ENCODE data around the gene ASB7.

ASB7 gene

DNA sequence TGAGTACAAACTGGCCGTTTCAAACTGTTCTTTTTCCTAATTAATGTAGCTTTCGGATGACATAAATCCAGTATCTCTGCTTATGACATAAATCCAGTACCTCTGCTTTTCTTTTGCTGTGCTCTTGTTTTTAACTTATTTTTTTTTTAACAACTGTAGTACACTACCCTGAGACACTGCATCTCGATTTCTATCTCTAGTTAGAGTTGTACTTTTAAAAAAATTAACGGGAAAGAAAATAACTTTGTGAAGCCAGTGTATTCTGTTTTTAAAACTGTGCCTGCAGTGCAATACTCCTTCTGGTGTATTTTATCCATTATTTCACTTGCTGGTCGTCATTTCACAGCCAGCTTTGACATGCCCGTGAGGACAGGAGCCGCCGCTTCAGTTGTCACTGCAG is 46.6 kb downstream of the ASB7 start:
- H3K4me1 Mint-ChIP-seq: peaks cover 9 to 10% of the 10 kb centered on the region in 2 donors
- H3K27ac Mint-ChIP-seq: no peak overlapping the region
- ATAC-seq (replicated peaks) (no peak), DNase-seq (no peak)
- H3K4me3 Mint-ChIP-seq: no peak overlapping the region
- peaks cover 8 to 19% of the 10 kb centered on the region in 2 donors for H3K36me3 Mint-ChIP-seq
- no peaks in the 10 kb centered on the region for H3K27me3 Mint-ChIP-seq
- H3K9me3 Mint-ChIP-seq: no peaks in the 10 kb centered on the region

DNA sequence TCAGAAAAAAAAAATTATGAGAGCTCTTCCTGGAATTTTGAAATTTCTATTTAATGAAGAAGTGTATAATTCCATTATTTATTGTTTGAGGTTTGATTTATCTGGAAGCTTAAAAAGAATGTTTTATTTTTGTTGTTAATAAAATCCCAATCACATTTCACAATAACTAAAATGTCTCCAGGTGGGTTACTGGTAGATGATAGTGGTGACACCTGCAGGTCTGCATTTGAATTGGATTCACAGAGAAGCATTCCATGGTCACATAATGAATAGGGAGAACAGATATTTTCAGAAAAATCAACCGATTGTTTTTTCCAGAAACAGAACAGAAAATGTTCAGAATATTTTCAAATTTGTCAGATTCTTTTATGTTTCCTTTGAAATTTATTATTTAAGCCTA is 48.3 kb downstream of the ASB7 start:
- Mint-ChIP-seq H3K36me3 (peaks cover 10 to 19% of the 10 kb centered on the region in 2 donors), H3K27me3 (no peaks in the 10 kb centered on the region)

DNA sequence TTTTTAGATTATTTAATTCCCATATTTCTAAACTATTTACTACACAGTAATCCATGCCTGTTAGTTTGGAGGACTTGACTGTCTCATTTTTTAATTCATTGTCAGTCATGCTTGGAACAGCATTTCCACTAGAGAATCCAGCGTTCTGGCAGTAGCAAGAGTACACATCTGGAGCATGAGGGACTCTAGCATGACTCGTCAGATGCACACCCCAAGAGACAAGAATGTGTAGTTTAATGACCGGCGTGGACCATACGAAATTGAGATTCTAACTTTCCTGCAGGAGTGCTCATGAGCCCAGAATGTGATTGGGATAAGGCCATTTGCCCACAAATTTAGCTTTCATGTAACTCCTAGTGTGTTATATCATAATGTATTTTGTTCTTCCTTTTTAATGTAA is 48.9 kb downstream of the ASB7 start:
- peaks cover 10 to 19% of the 10 kb centered on the region in 2 donors for H3K36me3 Mint-ChIP-seq
- DNase-seq: no peak
- no peaks in the 10 kb centered on the region for H3K9me3 Mint-ChIP-seq

More for the DNA sequence above, 48.3 kb downstream of the ASB7 start:
- no peak overlapping the region for H3K27ac Mint-ChIP-seq
- H3K9me3 Mint-ChIP-seq: no peaks in the 10 kb centered on the region
- no peak overlapping the region for H3K4me3 Mint-ChIP-seq
- no peak for ATAC-seq (replicated peaks)
- no peak for DNase-seq
- H3K4me1 Mint-ChIP-seq: peaks cover 9 to 10% of the 10 kb centered on the region in 2 donors

DNA sequence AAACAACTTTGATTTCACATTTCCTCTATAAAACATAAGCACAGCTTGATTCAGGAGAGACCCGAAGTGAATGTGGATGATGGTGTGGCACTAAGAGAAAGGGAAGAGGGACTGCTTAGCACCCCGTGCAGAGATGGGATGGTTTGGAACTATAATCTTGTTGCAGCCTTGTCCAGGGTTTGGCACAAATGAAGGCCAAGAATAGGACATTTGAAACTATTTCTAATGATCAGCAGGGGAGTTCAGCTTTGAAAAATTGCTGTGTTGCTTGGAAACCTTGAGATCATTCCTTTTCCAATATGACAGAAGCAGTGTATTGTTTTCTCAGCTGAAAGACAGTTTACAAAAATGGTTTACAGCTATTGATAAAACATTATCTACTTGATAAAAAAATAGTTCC is 49.7 kb downstream of the ASB7 start:
- ATAC-seq (replicated peaks) (no peak), DNase-seq (no peak)
- no peak overlapping the region for H3K27ac Mint-ChIP-seq
- peaks cover 10 to 19% of the 10 kb centered on the region in 2 donors for H3K36me3 Mint-ChIP-seq
- peaks cover 8 to 9% of the 10 kb centered on the region in 2 donors for H3K4me1 Mint-ChIP-seq
- no peaks in the 10 kb centered on the region for H3K9me3 Mint-ChIP-seq
- H3K27me3 Mint-ChIP-seq: no peaks in the 10 kb centered on the region
- H3K4me3 Mint-ChIP-seq: no peak overlapping the region

More for the DNA sequence above, 48.9 kb downstream of the ASB7 start:
- Mint-ChIP-seq H3K27me3 (no peaks in the 10 kb centered on the region), H3K4me3 (no peak overlapping the region), H3K27ac (no peak overlapping the region), H3K4me1 (peaks cover 8 to 9% of the 10 kb centered on the region in 2 donors)
- ATAC-seq (replicated peaks): no peak

DNA sequence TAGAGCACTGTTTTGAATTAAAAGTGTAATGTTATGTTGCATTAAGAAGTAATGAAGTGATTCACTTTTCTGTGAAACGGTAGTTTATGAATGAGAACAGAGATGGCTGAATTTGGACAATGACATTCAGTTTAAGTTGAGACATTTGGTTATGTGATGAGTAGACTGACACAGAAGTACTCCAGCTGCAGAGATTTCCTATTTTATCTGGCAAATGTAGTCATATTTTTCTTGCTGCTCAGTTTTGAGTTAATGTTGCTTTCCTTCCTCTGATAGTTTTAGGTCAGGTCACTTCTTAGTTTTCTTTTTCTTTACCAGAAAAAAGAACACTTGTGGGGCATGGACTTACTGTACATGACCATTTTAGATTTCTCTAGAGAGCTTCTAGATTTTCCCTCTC is 51.2 kb downstream of the ASB7 start:
- no peak for ATAC-seq (replicated peaks)
- Mint-ChIP-seq H3K27ac (peak overlapping the region; percentile 42), H3K4me3 (no peak overlapping the region), H3K27me3 (no peaks in the 10 kb centered on the region), H3K4me1 (peaks cover 8 to 9% of the 10 kb centered on the region in 2 donors), H3K36me3 (peaks cover 10 to 14% of the 10 kb centered on the region in 2 donors), H3K9me3 (no peaks in the 10 kb centered on the region)
- no peak for DNase-seq

- ATAC-seq (replicated peaks) (no peak), DNase-seq (no peak)
- Mint-ChIP-seq H3K9me3 (no peaks in the 10 kb centered on the region), H3K27ac (no peak overlapping the region), H3K36me3 (peaks cover 0 to 2% of the 10 kb centered on the region in 2 donors), H3K4me3 (no peak overlapping the region), H3K4me1 (no peaks in the 10 kb centered on the region), H3K27me3 (peaks cover 0 to 4% of the 10 kb centered on the region in 2 donors)
Measured at GRCh38 chr15:100658895-100659294, 56.5 kb downstream of the ASB7 start.

DNA sequence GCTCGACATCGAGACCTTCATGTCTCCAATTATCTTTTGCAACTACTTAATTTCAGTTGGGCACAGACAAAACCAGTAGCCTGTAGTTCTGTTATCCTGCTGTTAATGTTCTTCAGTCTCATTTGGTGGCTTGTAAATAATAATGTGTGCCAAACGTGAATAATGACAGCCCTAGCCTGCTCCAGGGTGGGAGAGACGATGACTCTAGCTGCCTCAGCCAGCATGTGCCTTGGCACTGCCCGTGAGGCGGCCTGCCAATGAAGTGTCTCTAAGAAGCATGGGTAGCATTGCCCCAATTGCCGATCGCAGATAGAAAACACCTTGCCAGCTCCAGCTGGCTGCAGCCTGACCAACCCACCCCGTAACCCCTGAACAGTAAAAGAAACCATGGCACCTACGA is 58.8 kb downstream of the ASB7 start:
- H3K4me3 Mint-ChIP-seq: no peak overlapping the region
- H3K36me3 Mint-ChIP-seq: no peaks in the 10 kb centered on the region
- ATAC-seq (replicated peaks): no peak
- H3K27ac Mint-ChIP-seq: no peak overlapping the region
- no peaks in the 10 kb centered on the region for H3K9me3 Mint-ChIP-seq
- peaks cover 5 to 18% of the 10 kb centered on the region in 2 donors for H3K27me3 Mint-ChIP-seq
- no peaks in the 10 kb centered on the region for H3K4me1 Mint-ChIP-seq
- DNase-seq: no peak

- H3K36me3 Mint-ChIP-seq: no peaks in the 10 kb centered on the region
Measured at GRCh38 chr15:100663086-100663914, 60.9 kb downstream of the ASB7 start.

DNA sequence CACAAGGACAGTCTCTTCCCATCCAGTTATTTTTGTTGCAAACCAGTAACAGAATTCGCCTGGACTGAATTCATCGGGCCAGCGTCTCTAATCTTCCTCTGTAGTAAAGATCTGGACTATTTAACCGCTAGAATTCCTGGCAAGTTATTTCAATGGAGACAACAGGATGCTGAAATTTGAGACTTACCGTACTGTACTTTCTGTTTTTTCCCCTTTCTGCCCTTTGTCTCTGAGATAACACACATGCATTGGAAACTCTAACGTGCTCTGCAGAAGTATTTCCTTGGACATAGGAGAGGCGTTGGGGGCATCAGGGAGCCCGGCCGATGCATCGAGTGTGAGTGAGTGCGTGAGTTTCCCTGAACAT is 61.5 kb downstream of the ASB7 start:
- no peak overlapping the region for H3K27ac Mint-ChIP-seq
- H3K9me3 Mint-ChIP-seq: no peaks in the 10 kb centered on the region
- H3K27me3 Mint-ChIP-seq: peaks cover 13 to 24% of the 10 kb centered on the region in 2 donors
- H3K4me1 Mint-ChIP-seq: no peaks in the 10 kb centered on the region
- no peak overlapping the region for H3K4me3 Mint-ChIP-seq
- no peaks in the 10 kb centered on the region for H3K36me3 Mint-ChIP-seq
- no peak for ATAC-seq (replicated peaks)
- no peak for DNase-seq

More at GRCh38 chr15:100663086-100663914, 60.9 kb downstream of the ASB7 start:
- Mint-ChIP-seq H3K27ac (no peak overlapping the region), H3K4me1 (no peaks in the 10 kb centered on the region), H3K4me3 (no peak overlapping the region), H3K27me3 (peaks cover 12 to 21% of the 10 kb centered on the region in 2 donors), H3K9me3 (no peaks in the 10 kb centered on the region)
- ATAC-seq (replicated peaks) (no peak), DNase-seq (no peak)

- no peak for ATAC-seq (replicated peaks)
- no peaks in the 10 kb centered on the region for H3K9me3 Mint-ChIP-seq
- no peak overlapping the region for H3K4me3 Mint-ChIP-seq
- DNase-seq: no peak
- no peak overlapping the region for H3K27ac Mint-ChIP-seq
- no peaks in the 10 kb centered on the region for H3K36me3 Mint-ChIP-seq
- H3K4me1 Mint-ChIP-seq: no peaks in the 10 kb centered on the region
- peaks cover 17 to 27% of the 10 kb centered on the region in 2 donors for H3K27me3 Mint-ChIP-seq
Measured at GRCh38 chr15:100665570-100665969, 63.2 kb downstream of the ASB7 start.

GRCh38 chr15:100667405-100668347 is 65.3 kb downstream of the ASB7 start:
- DNase-seq (no peak), ATAC-seq (replicated peaks) (no peak)
- H3K4me3 Mint-ChIP-seq: no peak overlapping the region
- no peaks in the 10 kb centered on the region for H3K4me1 Mint-ChIP-seq
- no peak overlapping the region for H3K27ac Mint-ChIP-seq
- H3K9me3 Mint-ChIP-seq: no peaks in the 10 kb centered on the region
- peaks cover 27 to 29% of the 10 kb centered on the region in 2 donors for H3K27me3 Mint-ChIP-seq
- no peaks in the 10 kb centered on the region for H3K36me3 Mint-ChIP-seq

DNA sequence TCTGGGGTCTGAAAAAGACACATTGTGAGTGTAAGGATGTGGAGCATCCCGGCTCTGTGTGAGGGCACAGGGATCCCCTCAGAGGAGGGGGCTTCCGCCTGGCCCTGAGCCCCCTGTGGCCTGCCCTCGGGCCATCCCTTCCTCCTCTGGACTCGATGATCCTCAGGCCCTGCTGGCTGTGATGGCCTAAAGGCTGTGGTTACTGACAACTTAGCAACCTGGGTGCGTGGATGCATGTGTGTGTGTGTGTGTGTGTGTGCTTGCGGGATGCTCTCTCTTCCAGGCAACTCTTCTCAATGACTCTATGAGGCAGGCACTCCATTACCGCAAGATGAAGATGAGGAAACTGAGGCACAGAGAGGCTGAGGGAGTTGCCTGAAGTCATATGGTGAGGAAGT is 66.0 kb downstream of the ASB7 start:
- H3K36me3 Mint-ChIP-seq: no peaks in the 10 kb centered on the region
- no peaks in the 10 kb centered on the region for H3K4me1 Mint-ChIP-seq
- H3K27ac Mint-ChIP-seq: no peak overlapping the region
- H3K4me3 Mint-ChIP-seq: no peak overlapping the region
- H3K9me3 Mint-ChIP-seq: no peaks in the 10 kb centered on the region
- peaks cover 26 to 29% of the 10 kb centered on the region in 2 donors for H3K27me3 Mint-ChIP-seq
- no peak for DNase-seq
- no peak for ATAC-seq (replicated peaks)

GRCh38 chr15:100669260-100669659 is 66.9 kb downstream of the ASB7 start:
- Mint-ChIP-seq H3K9me3 (no peaks in the 10 kb centered on the region), H3K27me3 (peaks cover 22 to 29% of the 10 kb centered on the region in 2 donors), H3K4me3 (no peak overlapping the region), H3K4me1 (no peaks in the 10 kb centered on the region), H3K27ac (no peak overlapping the region), H3K36me3 (no peaks in the 10 kb centered on the region)
- ATAC-seq (replicated peaks) (no peak), DNase-seq (no peak)

- no peak for ATAC-seq (replicated peaks)
Measured at GRCh38 chr15:100670505-100671021, 68.2 kb downstream of the ASB7 start.

More at GRCh38 chr15:100670505-100671021, 68.2 kb downstream of the ASB7 start:
- H3K9me3 Mint-ChIP-seq: peaks cover 0 to 2% of the 10 kb centered on the region in 2 donors
- H3K36me3 Mint-ChIP-seq: no peaks in the 10 kb centered on the region
- no peaks in the 10 kb centered on the region for H3K4me1 Mint-ChIP-seq
- DNase-seq: no peak
- no peak overlapping the region for H3K4me3 Mint-ChIP-seq
- H3K27ac Mint-ChIP-seq: no peak overlapping the region
- H3K27me3 Mint-ChIP-seq: peaks cover 13 to 25% of the 10 kb centered on the region in 2 donors

Data from stimulated activated naive B cell treated with anti-CD40 and anti-IgM and Interleukin-4, amounts not matched to agents 10 μg/mL and 1 μg/mL and 100 μg/mL, for 72 hours (primary cell).